GM23338 (cell line): ENCODE results near the gene RPGRIP1L. TPM values are rescaled to one million over a fixed set of nuclear protein-coding genes. Genes with fewer than 3 reads are reported as not detected.

ENCODE experiments used
- ATAC-seq: fragments of 200-7000 bp; cut with Tn5 transposase; 3 replicates; pipeline ENCODE4 v1.9.1; 2020
- DNase-seq: peaks from one replicate; pipeline ENCODE4 v3.0.0-alpha.2; 2015; ENCODE audit warnings: low spot score
- H2AFZ ChIP-seq: fragments of 200-600 bp; sonication (generic); 2 replicates; pipeline ENCODE4 v1.8.0; 2016; ENCODE audit warnings: antibody characterized with exemption, mild to moderate bottlenecking, moderate library complexity
- H3F3A ChIP-seq: fragments of 200-600 bp; sonication (generic); replicated peaks from 2 replicates; pipeline ENCODE4 v1.8.0; 2017; ENCODE audit warnings: antibody characterized with exemption, mixed run types, low read depth
- H3K27ac ChIP-seq: fragments of 200-600 bp; sonication (generic); 2 replicates; pipeline ENCODE4 v1.6.1; 2016; ENCODE audit warnings: low read depth
- H3K27me3 ChIP-seq: fragments of 200-600 bp; sonication (generic); 2 replicates; pipeline ENCODE4 v1.8.0; 2016; ENCODE audit warnings: mild to moderate bottlenecking, mixed run types, moderate library complexity; ENCODE audit not compliant: insufficient read depth
- H3K36me3 ChIP-seq: fragments of 200-600 bp; sonication (generic); 2 replicates; pipeline ENCODE4 v1.8.0; 2016; ENCODE audit warnings: mild to moderate bottlenecking; ENCODE audit not compliant: insufficient read depth
- H3K4me1 ChIP-seq: fragments of 200-600 bp; sonication (generic); 2 replicates; pipeline ENCODE4 v1.8.0; 2016; ENCODE audit warnings: mild to moderate bottlenecking, moderate library complexity; ENCODE audit not compliant: insufficient read depth
- H3K4me2 ChIP-seq: fragments of 200-600 bp; sonication (generic); 2 replicates; pipeline ENCODE4 v1.7.1; 2017; ENCODE audit warnings: mixed run types
- H3K4me3 ChIP-seq: fragments of 200-600 bp; sonication (generic); 2 replicates; pipeline ENCODE4 v1.6.1; 2016; ENCODE audit warnings: mixed run types
- H3K79me2 ChIP-seq: fragments of 200-600 bp; sonication (generic); replicated peaks from 2 replicates; pipeline ENCODE4 v1.8.0; 2017; ENCODE audit warnings: mild to moderate bottlenecking; ENCODE audit not compliant: insufficient read depth
- H3K9me2 ChIP-seq: fragments of 200-600 bp; sonication (generic); 2 replicates; pipeline ENCODE4 v1.8.0; 2017; ENCODE audit not compliant: insufficient read depth
- H4K20me1 ChIP-seq: fragments of 200-600 bp; sonication (generic); replicated peaks from 2 replicates; pipeline ENCODE4 v1.8.0; 2017; ENCODE audit warnings: mild to moderate bottlenecking; ENCODE audit not compliant: insufficient read depth
- H3K27ac Mint-ChIP-seq: 2 replicates; pipeline ENCODE4 v1.8.0; 2020; ENCODE audit warnings: inconsistent platforms, mild to moderate bottlenecking, moderate library complexity, mixed read lengths
- H3K27me3 Mint-ChIP-seq: 3 replicates; pipeline ENCODE4 v1.8.0; 2022; ENCODE audit warnings: low read depth, mild to moderate bottlenecking, moderate library complexity, mixed read lengths, inconsistent platforms; ENCODE audit not compliant: insufficient read depth, poor library complexity
- H3K36me3 Mint-ChIP-seq: 3 replicates; pipeline ENCODE4 v1.8.0; 2021; ENCODE audit warnings: low read depth, mild to moderate bottlenecking, inconsistent platforms, moderate library complexity, mixed read lengths
- H3K4me1 Mint-ChIP-seq: 3 replicates; pipeline ENCODE4 v1.8.0; 2020; ENCODE audit warnings: mild to moderate bottlenecking, inconsistent platforms, mixed read lengths
- H3K4me3 Mint-ChIP-seq: 3 replicates; pipeline ENCODE4 v1.8.0; 2021; ENCODE audit warnings: moderate library complexity, mild to moderate bottlenecking, inconsistent platforms, mixed read lengths
- H3K9me3 Mint-ChIP-seq: 3 replicates; pipeline ENCODE4 v1.8.0; 2020; ENCODE audit warnings: moderate library complexity, mild to moderate bottlenecking, inconsistent platforms, mixed read lengths
- CREB1 ChIP-seq: fragments of 250-450 bp; sonication (Bioruptor Pico); IDR thresholded peaks from 2 replicates; pipeline ENCODE4 v1.5.0; 2020; ENCODE audit warnings: low read depth, mild to moderate bottlenecking, moderate library complexity
- CTCF ChIP-seq, 2 experiments: fragments of 200-600 bp in 1 of 2; sonication (generic) in 1 of 2; conservative IDR thresholded peaks; 2 replicates each; pipeline versions ENCODE4 v1.5.1 to v1.6.1; 2016 to 2017; ENCODE audit warnings: antibody characterized with exemption in 2 of 2, low read depth in 2 of 2, mild to moderate bottlenecking in 2 of 2, moderate library complexity in 1 of 2
- ETS1 ChIP-seq: IDR thresholded peaks from 2 replicates; pipeline ENCODE4 v1.6.1; 2016; ENCODE audit warnings: antibody characterized with exemption
- EZH2 ChIP-seq: fragments of 200-600 bp; sonication (generic); IDR thresholded peaks from one replicate; pipeline ENCODE4 v1.8.0; 2017; ENCODE audit warnings: antibody characterized with exemption, mild to moderate bottlenecking, low read depth; ENCODE audit not compliant: unreplicated experiment
- EZH2phosphoT487 ChIP-seq: fragments of 200-600 bp; sonication (generic); IDR thresholded peaks from one replicate; pipeline ENCODE4 v1.8.1; 2018; ENCODE audit warnings: antibody characterized with exemption; ENCODE audit not compliant: unreplicated experiment
- JUNB ChIP-seq: IDR thresholded peaks from one replicate; pipeline ENCODE4 v1.6.1; 2016; ENCODE audit warnings: antibody characterized with exemption; ENCODE audit not compliant: unreplicated experiment
- NANOG ChIP-seq: IDR thresholded peaks from 2 replicates; pipeline ENCODE4 v1.6.1; 2016; ENCODE audit warnings: antibody characterized with exemption, borderline replicate concordance
- POLR2AphosphoS5 ChIP-seq: IDR thresholded peaks from 2 replicates; pipeline ENCODE4 v1.6.1; 2016; ENCODE audit warnings: antibody characterized with exemption, low read depth
- REST ChIP-seq: IDR thresholded peaks from one replicate; pipeline ENCODE4 v1.6.1; 2018; ENCODE audit warnings: antibody characterized with exemption; ENCODE audit not compliant: unreplicated experiment
- STAT1 ChIP-seq: IDR thresholded peaks from one replicate; pipeline ENCODE4 v1.6.1; 2016; ENCODE audit warnings: antibody characterized with exemption; ENCODE audit not compliant: unreplicated experiment
- ZNF114 ChIP-seq: fragments of 250-450 bp; sonication (Bioruptor Pico); IDR thresholded peaks from 2 replicates; pipeline ENCODE4 v1.5.0; 2020; ENCODE audit warnings: mild to moderate bottlenecking, moderate library complexity
- ZNF331 ChIP-seq: fragments of 250-450 bp; sonication (Bioruptor Pico); IDR thresholded peaks from 2 replicates; pipeline ENCODE4 v1.5.0; 2020; ENCODE audit warnings: low read depth, mild to moderate bottlenecking, moderate library complexity
- ZNF462 ChIP-seq: fragments of 250-450 bp; sonication (Bioruptor Pico); IDR thresholded peaks from 2 replicates; pipeline ENCODE4 v1.5.0; 2020; ENCODE audit warnings: mild to moderate bottlenecking, moderate library complexity
- polyA plus RNA-seq: library from polyadenylated mRNA; unstranded; fragments of >200 nt; fragmentation: Nextera tagmentation; extraction: Ambion mirVana; gene quantifications from 2 replicates; pipeline ENCODE4 v1.2.1, GENCODE V29; 2016
- total RNA-seq: library from RNA; depleted of rRNA; stranded (reverse); fragments of >200 nt; shearing (Covaris generic); gene quantifications from 2 replicates; pipeline ENCODE4 v1.2.3, GENCODE V29; 2014

Gene RPGRIP1L
- total and polyA plus RNA-seq, 2 experiments from 2014 or later: 11.4 to 21.3 TPM

- Mint-ChIP-seq H3K4me3 (no peak overlapping the region), H3K27me3 (no peaks in the 10 kb centered on the region), H3K36me3 (peaks cover 19% of the 10 kb centered on the region), H3K4me1 (peaks cover 12% of the 10 kb centered on the region; the same call in 2 of the 3 replicates), H3K27ac (no peak overlapping the region), H3K9me3 (no peaks in the 10 kb centered on the region)
- no peak overlapping the region for H3K27ac ChIP-seq
- H3K79me2 ChIP-seq: no peaks in the 10 kb centered on the region
- H4K20me1 ChIP-seq: no peaks in the 10 kb centered on the region
- no peak overlapping the region for H2AFZ ChIP-seq
- H3F3A ChIP-seq: no peaks in the 10 kb centered on the region
- H3K4me2 ChIP-seq: no peak overlapping the region
- DNase-seq (no peak), ATAC-seq (no peak)
- no peaks in the 10 kb centered on the region for H3K9me2 ChIP-seq
- H3K4me1 ChIP-seq: peaks cover 13% of the 10 kb centered on the region; the same call in 1 of the 2 replicates
- no peaks in the 10 kb centered on the region; the same call in 1 of the 2 replicates for H3K36me3 ChIP-seq
- no peaks in the 10 kb centered on the region for H3K27me3 ChIP-seq
- no peak for TF ChIP-seq EZH2
- TF ChIP-seq EZH2phosphoT487: no peak
- no peak for TF ChIP-seq REST
- TF ChIP-seq NANOG: no peak
- no peak for TF ChIP-seq ETS1
- no peak for TF ChIP-seq JUNB
- TF ChIP-seq ZNF331 (CRISPR knock-in tag): no peak
- no peak for TF ChIP-seq CREB1 (CRISPR knock-in tag)
- no peak for TF ChIP-seq POLR2AphosphoS5
- no peak for TF ChIP-seq CTCF (conservative IDR thresholded peaks at IDR 0.05; ENCODE audit: low read depth in 2 of 2)
- TF ChIP-seq STAT1: no peak
- no peak for TF ChIP-seq ZNF114
- no peak for TF ChIP-seq ZNF462 (CRISPR knock-in tag)
- no peak overlapping the region for H3K4me3 ChIP-seq
Observed at GRCh38 chr16:53680756-53681155, 22.9 kb downstream of the RPGRIP1L start.
